Kidney (tissue), 14 donors: ENCODE data around the gene SLC9A1. TPM values are rescaled to one million over a fixed set of nuclear protein-coding genes. Genes with fewer than 3 reads are reported as not detected.

ENCODE experiments used
- DNase-seq, 5 donors: peaks; one replicate each; pipeline ENCODE4 v3.0.0-alpha.2; 2013 to 2020
- FAIRE-seq: peaks from 2 replicates; lab custom pipeline; 2012; peaks lifted over from hg19 to GRCh38; lab: Jason Lieb, UNC
- H3K27ac ChIP-seq, 2 donors: one replicate each; pipeline ENCODE4 v1.7.0; 2013; ENCODE audit warnings: low read depth in 2 of 2, low read length in 2 of 2, inconsistent platforms in 1 of 2
- H3K27me3 ChIP-seq: one replicate; pipeline ENCODE4 v1.7.1; 2013; ENCODE audit warnings: low read length, inconsistent platforms; ENCODE audit not compliant: control insufficient read depth, insufficient read depth
- H3K36me3 ChIP-seq, 3 donors: one replicate each; pipeline versions ENCODE4 v1.7.0 to v1.7.1; 2013; ENCODE audit warnings: low read length in 3 of 3, control low read depth in 1 of 3, inconsistent platforms in 1 of 3; ENCODE audit not compliant: insufficient read depth in 3 of 3, control insufficient read depth in 2 of 3
- H3K4me1 ChIP-seq, 3 donors: one replicate each; pipeline versions ENCODE4 v1.7.0 to v1.7.1; 2013; ENCODE audit warnings: low read length in 3 of 3, inconsistent platforms in 1 of 3, low read depth in 1 of 3; ENCODE audit not compliant: control insufficient read depth in 2 of 3, insufficient read depth in 2 of 3
- H3K4me3 ChIP-seq, 3 donors: one replicate each; pipeline versions ENCODE4 v1.7.0 to v1.8.1; 2013; ENCODE audit warnings: low read length in 3 of 3, control low read depth in 1 of 3, inconsistent platforms in 1 of 3
- H3K9ac ChIP-seq, 3 donors: one replicate each; pipeline versions ENCODE4 v1.7.0 to v1.7.1; 2013; ENCODE audit warnings: low read length in 3 of 3, control low read depth in 1 of 3, inconsistent platforms in 1 of 3
- H3K9me3 ChIP-seq, 3 donors: one replicate each; pipeline versions ENCODE4 v1.7.0 to v1.7.1; 2013; ENCODE audit warnings: low read length in 3 of 3, control low read depth in 1 of 3, inconsistent platforms in 1 of 3; ENCODE audit not compliant: control insufficient read depth in 2 of 3, insufficient read depth in 1 of 3
- CTCF ChIP-seq: IDR thresholded peaks from 3 replicates; pipeline ENCODE4 v1.5.1; 2012; ENCODE audit warnings: mild to moderate bottlenecking, moderate library complexity, borderline replicate concordance; ENCODE audit not compliant: insufficient read depth; ENCODE audit errors: extremely low read depth
- intact Hi-C: fragments of 100-400 bp; cut with DNase I; formaldehyde crosslinking; loops from one replicate; pipeline ENCODE4 v1.11.1; 2022
- polyA plus RNA-seq: library from polyadenylated mRNA; stranded (reverse); fragments of 350-450 nt; fragmentation: Illumina TruSeq; extraction: RNeasy Lipid Tissue Mini Kit (QIAGEN cat#74804); gene quantifications from one replicate; pipeline ENCODE4 v1.2.3, GENCODE V29; 2014; ENCODE audit warnings: low read depth, low replicate concordance; ENCODE audit not compliant: insufficient read depth
- total RNA-seq: library from RNA; stranded (reverse); fragmentation: NEBNext Ultra II Directional; extraction: Animal tissue kit (Norgen Biotek cat#: 25700); gene quantifications from one replicate; pipeline ENCODE4 v1.2.1, GENCODE V29; 2021
- donor health status: control.
- donor health status: control.
- donor health status: control.
- donor health status: control.
- donor health status: control.
- donor health status: DM: yes; HTN: yes; CAD: no.
- donor health status: Normal renal cell carcinoma (clear cell type).

SLC9A1 gene
- total and polyA plus RNA-seq, 2 donors from 2014 or later, result 19.3 to 29.8 TPM

GRCh38 chr1:27147842-27148518, 6.9 kb downstream of the SLC9A1 start:
- Histone ChIP-seq H3K27me3 (no peaks in the 10 kb centered on the region), H3K4me3 (no peak overlapping the region), H3K4me1 (peaks cover 0 to 52% (median 18%) of the 10 kb centered on the region in 3 donors), H3K27ac (no peak overlapping the region), H3K9ac (no peak overlapping the region), H3K36me3 (no peaks in the 10 kb centered on the region), H3K9me3 (no peaks in the 10 kb centered on the region)
- no peak for DNase-seq
- no peak for FAIRE-seq
- TF ChIP-seq CTCF, result no peak
- intact Hi-C loops, result no loop called here

DNA sequence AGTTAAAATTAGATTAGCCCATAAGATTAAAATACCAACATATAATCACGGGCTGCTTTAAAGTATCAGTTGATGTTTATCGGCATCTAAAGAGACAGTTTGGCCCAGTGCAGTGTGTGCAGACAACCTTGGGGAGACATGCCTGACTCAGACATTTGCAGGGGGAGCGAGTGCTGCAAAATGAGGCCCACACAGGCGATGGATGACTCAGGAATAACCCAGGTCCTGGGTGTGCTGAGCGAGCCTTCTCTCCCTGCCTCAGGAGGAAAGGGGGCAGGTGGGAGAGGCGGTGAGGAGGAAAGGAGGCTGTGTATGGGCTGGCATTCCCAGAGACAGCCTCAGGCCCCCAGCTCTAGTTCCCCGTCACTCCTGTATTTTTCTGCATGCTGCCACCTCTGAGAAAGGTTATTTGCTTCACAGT, 9.0 kb downstream of the SLC9A1 start:
- intact Hi-C loops, result no loop called here
- Histone ChIP-seq H3K4me3 (no peak overlapping the region), H3K9me3 (no peaks in the 10 kb centered on the region), H3K36me3 (no peaks in the 10 kb centered on the region), H3K9ac (peak overlapping the region in 1 of 3 donors; percentile 32), H3K4me1 (peaks cover 0 to 49% (median 13%) of the 10 kb centered on the region in 3 donors), H3K27me3 (no peaks in the 10 kb centered on the region), H3K27ac (peak overlapping the region; percentile 1 to 14)
- no peak for TF ChIP-seq CTCF
- FAIRE-seq (no peak), DNase-seq (peak in 1 of 5 donors; percentile 66)

GRCh38 chr1:27144920-27145661, 9.8 kb downstream of the SLC9A1 start:
- H3K27ac ChIP-seq, result no peak overlapping the region
- H3K36me3 ChIP-seq, result no peaks in the 10 kb centered on the region
- no peaks in the 10 kb centered on the region for H3K9me3 ChIP-seq
- H3K9ac ChIP-seq, result peak overlapping the region in 1 of 3 donors; percentile 23
- peaks cover 0 to 45% (median 13%) of the 10 kb centered on the region in 3 donors for H3K4me1 ChIP-seq
- no peak for FAIRE-seq
- no peak overlapping the region for H3K4me3 ChIP-seq
- intact Hi-C loops, result no loop called here
- peak in 1 of 5 donors; percentile 73 for DNase-seq
- TF ChIP-seq CTCF, result no peak
- H3K27me3 ChIP-seq, result no peaks in the 10 kb centered on the region
